Measurements from ENCODE around the gene GDI1. TPM values are rescaled to one million over a fixed set of nuclear protein-coding genes. Genes with fewer than 3 reads are reported as not detected.

Gene GDI1
- total RNA-seq, 1 donor from 2014 or later, result 144 TPM

DNA sequence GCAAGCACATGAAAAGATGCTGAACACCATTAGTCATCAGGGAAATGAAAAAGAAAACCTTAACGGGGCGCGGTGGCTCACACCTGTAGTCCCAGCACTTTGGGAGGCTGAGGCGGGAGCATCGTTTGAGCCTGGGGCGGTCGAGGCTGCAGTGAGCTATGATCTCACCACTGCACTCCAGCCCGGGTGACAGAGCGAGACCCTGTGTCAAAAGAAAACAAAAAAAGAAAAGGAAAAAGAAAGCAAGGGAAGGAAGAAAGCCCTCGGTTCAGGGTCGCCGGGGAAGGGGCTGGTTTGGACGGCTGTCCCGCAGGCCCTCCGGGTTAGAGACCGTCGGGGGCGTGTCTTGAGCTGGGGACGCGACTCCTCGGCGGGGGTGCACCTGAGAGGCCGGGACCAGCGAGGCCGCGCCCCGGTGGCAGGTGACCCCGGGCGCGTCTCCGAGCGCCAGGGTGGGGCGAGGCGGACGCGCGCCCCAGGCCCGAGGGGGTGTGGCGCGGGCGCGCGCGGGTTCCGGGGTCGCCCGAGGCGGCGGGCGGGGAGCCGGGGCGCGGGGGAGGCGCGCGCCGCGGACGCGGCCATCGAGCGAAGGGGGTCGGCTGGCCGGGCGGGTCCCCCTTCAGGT is 20.6 kb downstream of the GDI1 start:
- TF ChIP-seq, protein P1, sequence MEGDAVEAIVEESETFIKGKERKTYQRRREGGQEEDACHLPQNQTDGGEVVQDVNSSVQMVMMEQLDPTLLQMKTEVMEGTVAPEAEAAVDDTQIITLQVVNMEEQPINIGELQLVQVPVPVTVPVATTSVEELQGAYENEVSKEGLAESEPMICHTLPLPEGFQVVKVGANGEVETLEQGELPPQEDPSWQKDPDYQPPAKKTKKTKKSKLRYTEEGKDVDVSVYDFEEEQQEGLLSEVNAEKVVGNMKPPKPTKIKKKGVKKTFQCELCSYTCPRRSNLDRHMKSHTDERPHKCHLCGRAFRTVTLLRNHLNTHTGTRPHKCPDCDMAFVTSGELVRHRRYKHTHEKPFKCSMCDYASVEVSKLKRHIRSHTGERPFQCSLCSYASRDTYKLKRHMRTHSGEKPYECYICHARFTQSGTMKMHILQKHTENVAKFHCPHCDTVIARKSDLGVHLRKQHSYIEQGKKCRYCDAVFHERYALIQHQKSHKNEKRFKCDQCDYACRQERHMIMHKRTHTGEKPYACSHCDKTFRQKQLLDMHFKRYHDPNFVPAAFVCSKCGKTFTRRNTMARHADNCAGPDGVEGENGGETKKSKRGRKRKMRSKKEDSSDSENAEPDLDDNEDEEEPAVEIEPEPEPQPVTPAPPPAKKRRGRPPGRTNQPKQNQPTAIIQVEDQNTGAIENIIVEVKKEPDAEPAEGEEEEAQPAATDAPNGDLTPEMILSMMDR (conservative IDR thresholded peaks at IDR 0.05; ENCODE audit: low read depth, low read length), result no peak
- peak overlapping the region; percentile 71 for H3K4me3 ChIP-seq (ENCODE audit: low read depth, low read length)
- DNase-seq (ENCODE audit: low read depth), result no peak

DNA sequence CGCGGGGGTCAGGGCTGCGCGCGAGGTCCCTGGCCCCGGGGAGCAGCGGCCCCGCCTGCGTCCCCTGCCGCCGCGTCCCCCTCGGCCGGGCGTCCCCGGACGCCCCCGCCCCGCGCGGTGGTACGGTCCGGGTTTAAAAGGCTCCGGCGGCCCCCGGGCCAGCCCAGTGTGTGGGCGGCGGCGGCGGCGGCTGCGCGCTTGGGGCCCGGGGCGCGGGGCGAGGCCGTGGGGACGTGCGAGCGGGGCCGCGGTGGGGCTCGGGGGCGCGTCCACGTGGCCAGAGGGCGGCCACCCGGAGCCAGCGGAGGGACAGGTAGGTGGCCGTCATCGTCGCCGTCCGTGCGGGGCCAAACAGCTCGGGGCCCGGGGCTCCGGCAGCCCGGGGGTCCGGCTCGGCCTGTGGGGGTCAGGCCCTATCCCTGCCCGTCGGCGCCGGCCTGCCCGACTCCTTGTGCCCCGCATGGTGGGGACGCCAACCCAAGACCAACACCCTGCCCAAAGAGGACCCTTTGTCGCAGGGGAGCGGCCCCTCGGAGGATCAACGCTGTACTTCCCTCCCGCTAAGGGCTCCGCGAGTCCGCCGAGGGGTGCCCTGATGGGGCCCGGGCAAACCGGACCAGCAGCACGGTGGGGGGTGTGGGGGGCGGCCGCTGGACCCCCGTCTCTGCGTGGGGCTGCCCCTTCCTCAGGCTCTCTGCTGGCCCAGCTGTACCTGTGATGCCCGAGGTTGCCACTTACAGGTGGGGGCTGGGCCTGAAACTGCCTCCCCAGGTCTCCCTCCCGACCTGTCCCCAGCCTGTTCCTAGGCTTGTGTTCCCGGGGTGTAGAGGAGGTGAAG is 21.4 kb downstream of the GDI1 start, which contains the start of gene PLXNA3:
Gene PLXNA3 (plus strand): TSS at position 166 of the 838 bp plus-strand sequence. CDS start 1,903 bp downstream, outside the sequence.
- DNase-seq (ENCODE audit: low read depth), result no peak
- TF ChIP-seq, protein P1 (conservative IDR thresholded peaks at IDR 0.05; ENCODE audit: low read depth, low read length), result no peak
- peak within 1 kb of the TSS; percentile 71 for H3K4me3 ChIP-seq (ENCODE audit: low read depth, low read length)

DNA sequence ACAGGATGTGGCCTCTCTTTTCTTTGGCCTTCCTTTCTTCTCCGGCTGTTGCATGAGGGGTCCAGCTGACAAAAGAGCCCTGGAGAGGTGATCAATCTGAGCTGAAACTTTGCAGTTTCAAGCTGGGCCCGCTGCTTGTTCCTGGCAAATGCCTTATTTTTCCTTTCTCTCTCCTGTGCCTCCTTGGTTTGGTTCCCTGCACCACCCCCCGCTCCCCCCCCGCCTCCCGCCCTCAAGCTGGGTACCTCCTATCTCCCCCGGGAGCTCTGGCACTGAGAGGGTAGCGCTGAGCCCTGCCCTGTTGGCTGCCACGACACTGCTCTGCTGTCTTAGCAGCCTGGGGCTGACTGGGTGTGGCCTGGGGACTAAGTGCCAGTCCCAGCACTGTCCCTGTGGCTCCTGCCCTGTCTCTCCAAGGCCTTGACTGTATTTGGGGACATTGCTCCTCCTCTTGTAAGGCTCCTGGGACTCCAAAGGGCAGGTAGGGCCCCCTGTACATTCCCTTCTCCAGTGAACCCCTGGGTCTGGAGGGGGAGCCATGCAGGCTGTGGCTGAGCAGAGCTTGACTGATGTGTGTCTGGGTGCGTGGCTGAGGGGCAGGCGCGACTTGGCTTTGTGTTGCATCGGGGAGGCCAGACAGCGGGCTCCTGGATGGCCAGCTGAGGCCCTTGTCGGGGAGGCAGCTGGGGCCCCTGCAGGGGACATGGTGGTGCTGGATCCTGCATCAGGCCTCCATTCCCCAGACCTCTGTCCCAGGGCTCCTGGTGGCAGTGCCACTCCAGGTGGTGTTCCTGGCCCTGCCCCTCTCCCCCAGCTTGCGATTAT is 22.2 kb downstream of the GDI1 start:
- TF ChIP-seq, protein P1 (conservative IDR thresholded peaks at IDR 0.05; ENCODE audit: low read depth, low read length), result no peak
- DNase-seq (ENCODE audit: low read depth), result no peak
- H3K4me3 ChIP-seq (ENCODE audit: low read depth, low read length), result peak overlapping the region; percentile 71

DNA sequence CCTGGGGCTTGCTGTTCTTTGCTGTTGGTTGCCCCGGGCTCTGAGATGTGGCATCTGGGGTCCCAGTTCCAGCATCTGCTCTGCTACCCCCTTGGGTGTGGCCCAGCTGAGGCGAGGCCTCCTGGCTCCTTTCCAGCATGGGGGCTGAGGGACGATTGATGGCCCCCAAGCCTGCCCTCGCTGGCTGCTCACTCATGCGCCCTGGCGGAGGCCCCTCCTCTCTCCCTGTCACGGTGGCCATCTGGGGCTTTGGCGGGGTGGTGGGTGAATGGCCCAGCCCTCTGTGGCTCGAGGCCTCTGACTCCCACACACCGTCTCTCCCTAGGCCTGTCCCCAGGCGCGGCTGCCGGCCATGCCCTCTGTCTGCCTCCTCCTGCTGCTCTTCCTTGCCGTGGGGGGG is 22.9 kb downstream of the GDI1 start:
- TF ChIP-seq, protein P1 (conservative IDR thresholded peaks at IDR 0.05; ENCODE audit: low read depth, low read length), result no peak
- DNase-seq (ENCODE audit: low read depth), result no peak
- H3K4me3 ChIP-seq (ENCODE audit: low read depth, low read length), result peak overlapping the region; percentile 71

DNA sequence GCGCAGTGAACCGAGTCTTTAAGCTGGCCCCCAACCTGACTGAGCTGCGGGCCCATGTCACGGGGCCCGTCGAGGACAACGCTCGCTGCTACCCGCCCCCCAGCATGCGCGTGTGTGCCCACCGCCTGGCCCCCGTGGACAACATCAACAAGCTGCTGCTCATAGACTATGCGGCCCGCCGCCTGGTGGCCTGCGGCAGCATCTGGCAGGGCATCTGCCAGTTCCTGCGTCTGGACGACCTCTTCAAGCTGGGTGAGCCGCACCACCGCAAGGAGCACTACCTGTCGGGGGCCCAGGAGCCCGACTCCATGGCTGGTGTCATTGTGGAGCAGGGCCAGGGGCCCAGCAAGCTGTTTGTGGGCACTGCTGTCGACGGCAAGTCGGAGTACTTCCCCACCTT is 23.4 kb downstream of the GDI1 start:
- TF ChIP-seq, protein P1 (conservative IDR thresholded peaks at IDR 0.05; ENCODE audit: low read depth, low read length), result no peak
- no peak overlapping the region for H3K4me3 ChIP-seq (ENCODE audit: low read depth, low read length)
- no peak for DNase-seq (ENCODE audit: low read depth)

DNA sequence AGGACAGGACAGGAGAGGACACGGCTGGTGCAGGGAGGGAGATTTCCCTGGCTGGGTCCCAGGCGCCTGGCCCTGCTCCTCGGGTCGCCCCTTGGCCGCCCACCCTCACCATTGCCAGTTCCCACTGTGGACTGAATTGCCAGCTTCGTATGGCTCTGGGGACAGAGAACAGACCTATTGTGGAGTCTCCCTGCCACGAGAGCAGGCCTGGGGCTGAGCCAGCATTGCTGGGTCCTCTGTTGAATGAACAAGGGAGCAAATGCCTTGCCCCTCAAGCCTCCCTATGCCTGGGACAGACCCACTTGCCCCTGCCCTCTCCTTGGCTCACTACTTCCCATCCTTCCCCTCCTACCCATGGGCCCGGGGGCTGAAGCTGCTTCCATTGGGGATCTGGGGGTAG is 25.4 kb downstream of the GDI1 start:
- H3K4me3 ChIP-seq (ENCODE audit: low read depth, low read length), result no peak overlapping the region
- TF ChIP-seq, protein P1 (conservative IDR thresholded peaks at IDR 0.05; ENCODE audit: low read depth, low read length), result no peak
- no peak for DNase-seq (ENCODE audit: low read depth)
